ENCODE results near the gene MACROD2. TPM values are rescaled to one million over a fixed set of nuclear protein-coding genes. Genes with fewer than 3 reads are reported as not detected.

The MACROD2 gene
- total and polyA plus RNA-seq, 2 experiments from 2014 or later: 2.8 to 4.3 TPM

GRCh38 chr20:15611541-15611940 is 1616.2 kb downstream of the MACROD2 start:
- Mint-ChIP-seq H3K36me3 (ENCODE audit: low read depth) (no peaks in the 10 kb centered on the region), H3K4me1 (peaks cover 1% of the 10 kb centered on the region), H3K9me3 (no peaks in the 10 kb centered on the region), H3K27ac (no peak overlapping the region), H3K27me3 (ENCODE audit: insufficient read depth, low read depth, poor library complexity) (no peaks in the 10 kb centered on the region), H3K4me3 (no peak overlapping the region)
- H3K27ac ChIP-seq (ENCODE audit: low read depth): no peak overlapping the region
- H3K36me3 ChIP-seq (ENCODE audit: insufficient read depth): no peaks in the 10 kb centered on the region
- DNase-seq (ENCODE audit: low spot score) (no peak), ATAC-seq (no peak)
- 0 out of 2 replicates have a peak, but pooled peaks cover 6% of the 10 kb centered on the region for H3K4me1 ChIP-seq (ENCODE audit: insufficient read depth)
- TF ChIP-seq ZNF462 (CRISPR knock-in tag; IDR thresholded peaks at IDR 0.05): no peak
- no peak for TF ChIP-seq ZNF331 (CRISPR knock-in tag; IDR thresholded peaks at IDR 0.05; ENCODE audit: low read depth)
- no peak for TF ChIP-seq EZH2 (IDR thresholded peaks at IDR 0.05; ENCODE audit: low read depth, unreplicated experiment)
- TF ChIP-seq JUNB (IDR thresholded peaks at IDR 0.05; ENCODE audit: unreplicated experiment): no peak
- no peak for TF ChIP-seq REST (IDR thresholded peaks at IDR 0.05; ENCODE audit: unreplicated experiment)
- TF ChIP-seq EZH2phosphoT487 (IDR thresholded peaks at IDR 0.05; ENCODE audit: unreplicated experiment): no peak
- no peak for TF ChIP-seq CREB1 (CRISPR knock-in tag; IDR thresholded peaks at IDR 0.05; ENCODE audit: low read depth)
- no peak for TF ChIP-seq NANOG (IDR thresholded peaks at IDR 0.05; ENCODE audit: borderline replicate concordance)
- no peak for TF ChIP-seq ETS1 (IDR thresholded peaks at IDR 0.05)
- TF ChIP-seq POLR2AphosphoS5 (IDR thresholded peaks at IDR 0.05; ENCODE audit: low read depth): no peak
- TF ChIP-seq CTCF (conservative IDR thresholded peaks at IDR 0.05; ENCODE audit: low read depth in 2 of 2): no peak
- TF ChIP-seq STAT1 (IDR thresholded peaks at IDR 0.05; ENCODE audit: unreplicated experiment): no peak
- peaks cover 5% of the 10 kb centered on the region; the same call in 1 of the 2 replicates for H3K9me2 ChIP-seq (ENCODE audit: insufficient read depth)
- no peaks in the 10 kb centered on the region for H3K79me2 ChIP-seq (replicated peaks; ENCODE audit: insufficient read depth)
- H3K4me3 ChIP-seq: no peak overlapping the region
- H3F3A ChIP-seq (replicated peaks; ENCODE audit: low read depth): no peaks in the 10 kb centered on the region
- no peaks in the 10 kb centered on the region for H3K27me3 ChIP-seq (ENCODE audit: insufficient read depth)
- no peak overlapping the region for H3K4me2 ChIP-seq
- no peaks in the 10 kb centered on the region for H4K20me1 ChIP-seq (replicated peaks; ENCODE audit: insufficient read depth)
- H2AFZ ChIP-seq: no peak overlapping the region

All from GM23338 (cell line).